Right ventricle myocardium inferior (tissue), 1 donor: ENCODE measurements around the gene PCIF1. TPM values are rescaled to one million over a fixed set of nuclear protein-coding genes. Genes with fewer than 3 reads are reported as not detected.

Experiments used
- ATAC-seq: fragments of 200-7000 bp; cut with Tn5 transposase; one replicate; pipeline ENCODE4 v1.9.1; 2020; ENCODE audit warnings: mild to moderate bottlenecking, moderate library complexity
- DNase-seq: peaks from one replicate; pipeline ENCODE4 v3.0.0; 2021; ENCODE audit errors: missing footprints
- intact Hi-C: fragments of 100-400 bp; cut with DNase I; formaldehyde crosslinking; loops from one replicate; pipeline ENCODE4 v1.11.0; 2022
- long read RNA-seq: library from polyadenylated mRNA; unstranded; transcript quantifications from one replicate; pipeline ENCODE4 v2.0.0, GENCODE V29; 2021
- total RNA-seq: library from RNA; stranded (reverse); fragmentation: NEBNext Ultra II Directional; extraction: Animal tissue kit (Norgen Biotek cat#: 25700); gene quantifications from one replicate; pipeline ENCODE4 v1.2.1, GENCODE V29; 2021
- donor health status: DM: no; HTN: yes; CAD: no; lungs with severe emphysema.

The PCIF1 gene
- 22.5 TPM for total RNA-seq
- long read RNA-seq, transcript PCIF1-201 (17 exons, 2,747 nt), result major isoform, 22 of 37 reads
- long read RNA-seq, partial matches to known transcripts, result 6 of 37 reads
- long read RNA-seq, other reads (novel, unspliced or antisense), result 8 of 37 reads

- DNase-seq, result peak; percentile 99
- ATAC-seq, result peak; percentile 93
- intact Hi-C loops, result loop anchor here (1.0 to 2.0 kb wide), 4 partner anchors 24 to 100 kb away; partner anchors contain the start of gene ZNF335
Measured at GRCh38 chr20:45934586-45935415, at the start of gene PCIF1. TSS of gene PCIF1 (plus strand) at chr20:45934683. CDS start at chr20:45939000, 4,317 bp downstream.

GRCh38 chr20:45886590-45887345, 47.7 kb upstream of the PCIF1 start:
- intact Hi-C loops, result no loop called here
- no peak for ATAC-seq
- no peak for DNase-seq

GRCh38 chr20:45887346-45887715, 47.2 kb upstream of the PCIF1 start, which contains the start of gene SPATA25:
TSS of gene SPATA25 (minus strand) at chr20:45887622. CDS start at chr20:45887590, 32 bp downstream.
- DNase-seq (no peak), ATAC-seq (no peak)
- intact Hi-C loops, result no loop called here

- no peak for ATAC-seq
- intact Hi-C loops, result no loop called here
- no peak for DNase-seq
Measured at GRCh38 chr20:45888681-45889080, 45.8 kb upstream of the PCIF1 start.

- DNase-seq (peak; percentile 92), ATAC-seq (peak; percentile 79)
- intact Hi-C loops, result loop anchor here (1.0 to 2.0 kb wide), 2 partner anchors 45 to 80 kb away; no protein-coding TSS in a partner anchor
Measured at GRCh38 chr20:45890077-45890984, 44.2 kb upstream of the PCIF1 start.

GRCh38 chr20:45890985-45891983, 43.2 kb upstream of the PCIF1 start, which contains the start of the genes CTSA and NEURL2:
TSS of gene CTSA (plus strand) at chr20:45891335. CDS start at chr20:45891569, 234 bp downstream.
TSS of gene NEURL2 (minus strand) at chr20:45891208. CDS start at chr20:45890991, 217 bp downstream.
- intact Hi-C loops, result loop anchor here (1.0 to 2.0 kb wide), 2 partner anchors 44 to 80 kb away; no protein-coding TSS in a partner anchor
- peak; percentile 84 for ATAC-seq
- DNase-seq, result peak; percentile 98

GRCh38 chr20:45892049-45892825, 42.2 kb upstream of the PCIF1 start:
- DNase-seq, result no peak
- intact Hi-C loops, result loop anchor here (1.0 kb wide), 1 partner anchor 18 kb away; no protein-coding TSS in a partner anchor
- ATAC-seq, result no peak

- no peak for ATAC-seq
- intact Hi-C loops, result loop anchor here (1.0 kb wide), 1 partner anchor 17 kb away; no protein-coding TSS in a partner anchor
- DNase-seq, result no peak
Measured at GRCh38 chr20:45892828-45893500, 41.5 kb upstream of the PCIF1 start.

GRCh38 chr20:45893831-45894230, 40.7 kb upstream of the PCIF1 start:
- DNase-seq (no peak), ATAC-seq (no peak)
- intact Hi-C loops, result no loop called here

GRCh38 chr20:45894797-45895196, 39.7 kb upstream of the PCIF1 start:
- no peak for DNase-seq
- ATAC-seq, result no peak
- intact Hi-C loops, result no loop called here

- DNase-seq (no peak), ATAC-seq (no peak)
- intact Hi-C loops, result no loop called here
Measured at GRCh38 chr20:45896641-45897161, 37.8 kb upstream of the PCIF1 start.

- ATAC-seq (no peak), DNase-seq (no peak)
- intact Hi-C loops, result no loop called here
Measured at GRCh38 chr20:45897289-45897688, 37.2 kb upstream of the PCIF1 start.

- ATAC-seq, result no peak
- intact Hi-C loops, result no loop called here
- no peak for DNase-seq
Measured at GRCh38 chr20:45897692-45898091, 36.8 kb upstream of the PCIF1 start.

- ATAC-seq (no peak), DNase-seq (no peak)
- intact Hi-C loops, result no loop called here
Measured at GRCh38 chr20:45898285-45898684, 36.2 kb upstream of the PCIF1 start.

- ATAC-seq (no peak), DNase-seq (no peak)
- intact Hi-C loops, result no loop called here
Measured at GRCh38 chr20:45899046-45899835, 35.2 kb upstream of the PCIF1 start.
